GM21825 (cell line): ENCODE results near the gene NCS1.

Experiments
- ATAC-seq: cut with Tn5 transposase; IDR thresholded peaks from one replicate; pipeline ENCODE4 v1.9.1; 2021; ENCODE audit warnings: mild to moderate bottlenecking, moderate library complexity; ENCODE audit not compliant: unreplicated experiment

The NCS1 gene

GRCh38 chr9:130193103-130193502 lies 20.9 kb downstream of the NCS1 start:
- ATAC-seq: no peak

DNA sequence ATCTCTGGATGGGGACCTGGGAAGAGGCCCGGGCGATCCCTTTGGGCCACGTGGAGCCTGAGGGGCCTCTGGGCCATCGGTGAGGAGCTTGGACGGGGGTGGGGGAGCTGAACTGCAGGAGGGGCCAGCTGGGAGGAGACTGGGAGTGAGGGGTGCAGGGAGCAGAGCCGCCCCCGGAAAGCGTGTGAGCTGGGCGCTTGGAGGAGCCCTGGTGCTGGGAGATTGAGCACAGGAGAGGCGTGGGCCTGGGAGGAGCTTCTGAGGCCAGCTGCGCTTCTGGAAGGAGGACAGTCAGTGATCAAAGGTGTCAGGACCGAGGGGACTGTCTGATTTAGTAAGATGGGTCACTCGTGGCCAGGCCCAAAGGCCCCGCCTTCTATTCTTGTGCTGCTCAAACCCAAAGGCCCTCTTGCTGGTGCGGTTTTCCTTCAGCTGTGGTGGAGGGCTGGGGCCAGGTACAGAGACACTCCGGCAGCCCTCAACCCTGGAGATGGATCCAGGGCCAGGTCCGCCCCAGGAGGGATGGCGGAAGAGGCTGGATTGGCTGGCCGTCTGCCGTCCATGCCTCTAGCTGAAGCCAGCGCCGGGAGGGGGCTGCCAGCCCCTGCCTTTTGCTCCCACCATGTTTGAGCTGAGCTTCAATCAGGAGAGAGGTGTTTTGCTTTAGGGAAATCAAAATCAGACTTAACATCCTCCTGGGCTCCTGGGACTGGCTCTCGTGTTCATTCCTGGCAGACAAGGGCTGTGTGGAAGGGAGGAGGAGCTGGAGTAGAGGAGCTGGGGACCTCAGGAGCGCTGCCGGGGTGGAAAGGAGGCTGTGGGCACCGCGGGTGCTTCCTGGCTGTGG lies 21.6 kb downstream of the NCS1 start:
- ATAC-seq: no peak

DNA sequence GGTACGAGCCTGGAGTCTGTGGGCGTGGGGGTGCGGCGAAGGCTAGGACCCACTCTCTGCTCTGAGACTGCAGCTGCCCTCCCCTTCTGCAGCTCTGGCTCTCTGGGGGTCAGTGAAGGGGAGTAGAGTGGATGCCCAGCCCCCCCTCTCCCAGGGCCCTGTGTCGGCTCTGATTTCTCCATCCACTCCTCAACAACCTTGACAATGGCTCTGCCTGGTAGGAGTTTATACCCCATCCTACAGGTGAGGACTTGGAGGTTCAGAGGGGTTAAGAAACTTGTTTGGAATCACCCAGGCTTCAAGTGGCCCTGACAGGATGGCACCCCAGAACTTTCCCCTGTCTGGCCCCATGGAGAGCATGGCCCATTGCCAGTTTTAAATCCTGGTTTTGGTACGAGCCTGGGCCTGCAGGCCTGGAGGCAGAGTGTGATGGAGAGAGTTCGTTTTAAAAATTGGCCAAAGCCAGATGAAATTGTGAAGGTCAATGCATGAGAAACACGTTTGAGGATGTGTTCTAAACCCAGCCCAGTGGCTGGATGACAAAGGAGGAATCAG lies 22.3 kb downstream of the NCS1 start:
- ATAC-seq: no peak

DNA sequence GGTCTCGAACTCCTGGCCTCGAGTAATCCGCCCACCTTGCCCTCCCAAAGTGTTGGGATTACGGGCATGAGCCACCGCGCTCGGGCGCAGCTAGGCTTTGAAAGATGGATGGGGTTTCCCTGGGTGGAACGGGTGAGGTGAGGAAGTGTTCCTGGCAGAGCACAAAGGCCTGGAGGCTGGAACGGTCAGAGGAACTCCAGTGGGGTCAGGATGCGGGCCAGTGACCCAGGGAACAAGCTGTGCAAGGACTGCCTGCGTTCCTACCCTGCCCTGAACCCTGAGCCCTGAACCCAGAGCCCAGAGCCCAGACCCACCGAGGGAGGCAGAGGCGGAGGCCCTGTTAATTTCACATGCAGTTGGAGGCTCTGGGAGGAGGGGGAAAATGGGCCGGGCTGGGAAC lies 23.4 kb downstream of the NCS1 start:
- ATAC-seq: no peak

GRCh38 chr9:130196643-130197042 lies 24.4 kb downstream of the NCS1 start:
- no peak for ATAC-seq

DNA sequence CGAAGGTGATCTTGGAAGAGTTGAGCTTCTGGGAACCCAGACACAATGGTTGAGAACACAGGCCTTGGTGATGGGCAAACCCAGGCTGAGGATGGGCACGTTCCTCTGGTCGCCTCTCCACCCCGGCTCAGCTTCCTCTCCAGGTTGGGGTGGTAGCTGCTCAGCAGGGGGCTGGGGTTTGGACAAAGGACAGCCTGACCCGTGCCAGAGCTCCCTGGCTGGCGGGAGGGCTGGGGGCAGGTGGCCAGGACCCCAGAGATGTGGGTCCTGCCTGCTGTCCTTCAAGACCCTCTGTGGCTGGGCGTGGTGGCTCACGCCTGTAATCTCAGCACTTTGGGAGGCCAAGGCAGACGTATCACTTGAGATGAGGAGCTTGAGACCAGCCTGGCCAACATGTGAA lies 25.2 kb downstream of the NCS1 start:
- no peak for ATAC-seq

DNA sequence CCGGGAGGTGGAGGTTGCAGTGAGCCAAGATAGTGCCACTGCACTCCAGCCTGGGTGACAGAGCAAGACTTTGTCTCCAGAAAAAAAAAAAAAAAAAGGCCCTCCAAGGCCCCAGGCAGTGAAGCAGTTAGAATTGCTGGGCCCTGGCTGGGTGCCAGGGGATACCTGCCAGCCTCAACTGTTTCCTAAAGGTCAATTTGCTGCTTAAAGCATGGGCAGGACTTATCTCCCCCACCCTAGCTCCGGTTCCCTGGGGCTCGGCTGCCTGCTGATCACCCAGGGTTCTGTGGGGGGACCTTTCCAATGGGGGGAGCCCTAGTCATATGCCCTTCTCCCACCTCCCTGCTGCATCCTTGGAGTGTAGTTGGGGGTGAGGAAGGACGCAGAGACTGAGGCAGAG lies 25.7 kb downstream of the NCS1 start:
- no peak for ATAC-seq

- no peak for ATAC-seq
Observed at GRCh38 chr9:130198501-130199179, 26.4 kb downstream of the NCS1 start.

GRCh38 chr9:130199605-130200004 lies 27.4 kb downstream of the NCS1 start:
- no peak for ATAC-seq

DNA sequence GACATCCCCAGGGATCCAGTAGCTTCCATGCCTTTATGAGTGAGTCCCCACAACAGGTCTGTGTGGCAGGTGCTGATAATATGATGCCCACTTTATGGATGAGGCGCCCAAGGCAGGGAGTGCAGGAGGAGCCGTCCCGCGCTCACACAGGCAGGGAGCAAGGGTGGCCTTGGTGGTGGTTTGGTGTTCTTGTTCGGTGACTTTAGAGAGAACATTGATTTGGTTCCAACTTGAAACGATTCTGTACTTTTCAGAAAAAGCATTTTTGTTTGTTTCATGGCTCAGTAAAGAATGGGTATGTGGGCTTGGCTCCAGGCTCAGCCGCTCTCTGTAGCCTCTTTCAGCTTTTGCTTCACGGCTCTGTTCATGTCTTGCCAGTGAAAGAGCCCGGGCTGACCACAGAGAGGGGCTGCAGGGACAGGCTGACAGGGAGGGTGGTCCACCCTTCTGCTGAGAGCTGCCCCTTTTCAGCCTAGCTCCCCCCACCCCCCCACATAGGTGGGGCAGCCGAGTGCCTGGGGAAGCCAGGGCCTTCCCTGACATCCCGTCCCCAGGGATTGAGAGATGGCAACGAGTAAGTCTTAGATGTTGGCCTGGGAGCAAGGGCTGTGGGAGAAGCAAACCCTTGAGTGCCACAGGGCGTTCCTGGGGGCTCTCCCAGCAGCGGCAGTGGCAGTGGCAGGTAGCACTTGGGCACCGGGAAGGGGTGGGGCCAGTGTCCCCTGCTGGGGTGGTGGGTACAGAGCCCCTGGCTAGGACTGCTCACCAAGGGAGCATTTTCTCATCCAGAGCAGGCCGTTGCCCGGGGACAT lies 28.0 kb downstream of the NCS1 start:
- no peak for ATAC-seq

DNA sequence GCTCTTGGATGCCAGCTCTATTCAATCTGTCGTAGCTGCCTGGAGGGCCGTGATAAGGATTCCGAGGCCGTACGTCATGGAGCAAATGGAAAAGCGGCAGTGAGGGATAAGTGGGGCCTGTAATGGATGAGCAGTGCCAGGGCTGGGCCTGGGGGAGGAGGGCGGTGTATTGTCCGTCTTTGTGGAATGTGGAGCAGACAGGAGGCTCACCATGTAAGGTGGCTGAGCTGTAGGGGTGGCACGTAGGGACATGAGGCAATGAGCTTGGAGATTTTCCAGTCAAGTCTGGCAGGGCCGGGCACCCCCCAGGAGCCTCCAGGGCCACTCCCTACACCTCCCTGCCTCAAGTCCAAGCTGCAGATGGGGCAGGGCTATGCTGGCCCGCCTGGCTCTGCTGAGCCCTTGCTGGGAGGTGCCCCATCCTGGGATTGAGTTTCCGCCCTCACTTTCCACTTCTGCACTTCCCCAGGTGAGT lies 29.2 kb downstream of the NCS1 start:
- ATAC-seq: no peak

DNA sequence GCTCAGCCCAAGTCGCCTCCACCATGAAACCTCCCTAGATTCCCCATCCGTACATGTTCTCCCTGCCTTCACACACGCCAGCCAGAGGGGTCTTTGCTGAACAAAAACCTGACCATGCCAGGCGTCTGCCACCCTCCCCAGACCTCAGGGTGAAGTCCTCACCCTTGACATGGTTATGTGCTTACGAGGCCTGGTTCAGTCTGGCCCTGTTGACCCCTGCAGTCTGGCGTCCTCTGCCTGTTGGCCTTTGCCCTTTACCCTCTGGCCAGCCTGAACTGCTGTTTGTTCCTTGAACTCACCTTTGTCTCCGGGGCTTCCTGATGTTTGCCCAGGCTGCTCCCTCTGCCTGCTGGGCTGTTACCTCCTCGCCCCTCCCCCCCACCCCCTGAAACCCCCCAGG lies 29.8 kb downstream of the NCS1 start:
- ATAC-seq: no peak

- ATAC-seq: no peak
Observed at GRCh38 chr9:130204341-130204740, 32.1 kb downstream of the NCS1 start.

- no peak for ATAC-seq
Observed at GRCh38 chr9:130204959-130205358, 32.8 kb downstream of the NCS1 start.

GRCh38 chr9:130205912-130206311 lies 33.7 kb downstream of the NCS1 start:
- ATAC-seq: no peak

- ATAC-seq: no peak
Observed at GRCh38 chr9:130206579-130206978, 34.4 kb downstream of the NCS1 start.

GRCh38 chr9:130207241-130207992 lies 35.2 kb downstream of the NCS1 start:
- ATAC-seq: no peak

- no peak for ATAC-seq
Observed at GRCh38 chr9:130208600-130209347, 36.6 kb downstream of the NCS1 start.

DNA sequence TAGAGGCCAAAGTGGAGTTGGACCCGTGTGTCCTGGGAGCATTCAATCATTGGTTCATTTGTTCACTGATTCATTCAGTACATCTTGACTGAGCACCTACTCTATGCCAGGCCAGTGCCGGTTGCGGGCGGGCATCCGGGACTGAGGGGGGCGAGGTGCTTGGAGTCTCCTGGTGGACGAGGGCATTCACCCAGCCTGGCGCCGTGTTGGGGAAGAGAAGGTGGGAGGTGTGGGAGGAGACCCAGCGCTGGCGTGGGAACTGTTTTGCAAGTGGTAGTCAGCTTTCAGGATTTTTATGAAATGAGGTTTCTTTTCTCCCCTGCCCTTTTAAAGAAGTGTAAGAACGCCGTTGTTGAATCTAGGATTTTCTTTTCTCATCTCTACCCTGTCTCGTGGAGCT lies 37.2 kb downstream of the NCS1 start:
- no peak for ATAC-seq
